H9 (cell line): ENCODE results near the gene OR5M10. TPM values are rescaled to one million over a fixed set of nuclear protein-coding genes. Genes with fewer than 3 reads are reported as not detected.

Experiments used
- DNase-seq: peaks from one replicate; pipeline ENCODE4 v3.0.0-alpha.2; 2017
- H2AFZ ChIP-seq: one replicate; pipeline ENCODE4 v1.6.1; 2013; ENCODE audit warnings: mild to moderate bottlenecking, low read length, control low read depth, moderate library complexity
- H2AK5ac ChIP-seq: 2 replicates; pipeline ENCODE4 v1.6.1; 2013; ENCODE audit warnings: low read length, control low read depth, mixed read lengths; ENCODE audit not compliant: insufficient read length
- H2BK120ac ChIP-seq: one replicate; pipeline ENCODE4 v1.6.1; 2013; ENCODE audit warnings: low read depth, mild to moderate bottlenecking, low read length, control low read depth, inconsistent platforms; ENCODE audit not compliant: poor library complexity, severe bottlenecking
- H2BK12ac ChIP-seq: 2 replicates; pipeline ENCODE4 v1.6.1; 2013; ENCODE audit warnings: low read length, control low read depth, mixed read lengths, low read depth; ENCODE audit not compliant: insufficient read length
- H2BK15ac ChIP-seq: 2 replicates; pipeline ENCODE4 v1.6.1; 2013; ENCODE audit warnings: low read depth, low read length, control low read depth
- H2BK20ac ChIP-seq: one replicate; pipeline ENCODE4 v1.6.1; 2013; ENCODE audit warnings: low read depth, mild to moderate bottlenecking, low read length, control low read depth, inconsistent platforms; ENCODE audit not compliant: poor library complexity, severe bottlenecking
- H2BK5ac ChIP-seq: 2 replicates; pipeline ENCODE4 v1.6.1; 2013; ENCODE audit warnings: low read length, control low read depth, mixed read lengths; ENCODE audit not compliant: insufficient read length
- H3K14ac ChIP-seq: 2 replicates; pipeline ENCODE4 v1.6.1; 2013; ENCODE audit warnings: low read length, control low read depth; ENCODE audit not compliant: insufficient read depth
- H3K18ac ChIP-seq: 2 replicates; pipeline ENCODE4 v1.6.1; 2013; ENCODE audit warnings: low read depth, mild to moderate bottlenecking, mixed read lengths, low read length, control low read depth; ENCODE audit not compliant: insufficient read length
- H3K23ac ChIP-seq: 2 replicates; pipeline ENCODE4 v1.6.1; 2013; ENCODE audit warnings: low read length, control low read depth, mixed read lengths, low read depth; ENCODE audit not compliant: insufficient read length
- H3K23me2 ChIP-seq: 2 replicates; pipeline ENCODE4 v1.6.1; 2013; ENCODE audit warnings: low read depth, mild to moderate bottlenecking, mixed read lengths, low read length, control low read depth; ENCODE audit not compliant: insufficient read length, poor library complexity, severe bottlenecking
- H3K27ac ChIP-seq: 2 replicates; pipeline ENCODE4 v1.5.1; 2013; ENCODE audit warnings: low read length, control low read depth, mixed read lengths, low read depth; ENCODE audit not compliant: insufficient read length
- H3K27me3 ChIP-seq: 2 replicates; pipeline ENCODE4 v1.6.1; 2013; ENCODE audit warnings: low read length, control low read depth, inconsistent platforms; ENCODE audit not compliant: insufficient read depth
- H3K4ac ChIP-seq: 2 replicates; pipeline ENCODE4 v1.6.1; 2013; ENCODE audit warnings: low read depth, mild to moderate bottlenecking, control low read depth, inconsistent platforms, low read length, moderate library complexity
- H3K4me1 ChIP-seq: 2 replicates; pipeline ENCODE4 v1.6.1; 2013; ENCODE audit warnings: low read length, control low read depth, inconsistent platforms; ENCODE audit not compliant: insufficient read depth
- H3K4me2 ChIP-seq: 2 replicates; pipeline ENCODE4 v1.6.1; 2013; ENCODE audit warnings: low read length, control low read depth, mixed read lengths; ENCODE audit not compliant: insufficient read length, insufficient read depth
- H3K56ac ChIP-seq: 2 replicates; pipeline ENCODE4 v1.6.1; 2013; ENCODE audit warnings: low read depth, mild to moderate bottlenecking, mixed read lengths, low read length, control low read depth; ENCODE audit not compliant: insufficient read length
- H3K79me1 ChIP-seq: 2 replicates; pipeline ENCODE4 v1.6.1; 2013; ENCODE audit warnings: low read depth, mild to moderate bottlenecking, moderate library complexity, low read length, control low read depth, inconsistent platforms; ENCODE audit not compliant: insufficient read depth, poor library complexity, severe bottlenecking
- H3K79me2 ChIP-seq: 2 replicates; pipeline ENCODE4 v1.6.1; 2013; ENCODE audit warnings: low read length, control low read depth, inconsistent platforms; ENCODE audit not compliant: insufficient read depth
- H3K9ac ChIP-seq: 2 replicates; pipeline ENCODE4 v1.6.1; 2013; ENCODE audit warnings: low read length, control low read depth, mixed read lengths; ENCODE audit not compliant: insufficient read length; ENCODE audit errors: extremely low read depth
- H3K9me3 ChIP-seq: one replicate; pipeline ENCODE4 v1.6.1; 2013; ENCODE audit warnings: low read depth, low read length, inconsistent platforms; ENCODE audit not compliant: control insufficient read depth
- H3T11ph ChIP-seq: one replicate; pipeline ENCODE4 v1.6.1; 2013; ENCODE audit warnings: mild to moderate bottlenecking, low read length, control low read depth, inconsistent platforms
- H4K20me1 ChIP-seq: one replicate; pipeline ENCODE4 v1.6.1; 2013; ENCODE audit not compliant: control insufficient read depth, insufficient read length, insufficient read depth
- H4K5ac ChIP-seq: 2 replicates; pipeline ENCODE4 v1.6.1; 2013; ENCODE audit warnings: low read depth, mild to moderate bottlenecking, mixed read lengths, low read length, control low read depth; ENCODE audit not compliant: insufficient read length
- H4K8ac ChIP-seq: replicated peaks from 2 replicates; pipeline ENCODE4 v1.6.1; 2013; ENCODE audit warnings: low read length, control low read depth, mixed read lengths, low read depth; ENCODE audit not compliant: insufficient read length
- H4K91ac ChIP-seq: 2 replicates; pipeline ENCODE4 v1.6.1; 2013; ENCODE audit warnings: low read depth, mild to moderate bottlenecking, moderate library complexity, mixed read lengths, low read length, control low read depth; ENCODE audit not compliant: insufficient read length
- H3K27ac Mint-ChIP-seq, 3 experiments: 2 replicates in 2 of 3; 3 replicates in 1 of 3; pipeline ENCODE4 v1.8.0; 2020 to 2021; ENCODE audit warnings: mixed read lengths in 3 of 3, mild to moderate bottlenecking in 1 of 3, moderate library complexity in 1 of 3
- H3K27me3 Mint-ChIP-seq: 2 replicates; pipeline ENCODE4 v1.8.0; 2021; ENCODE audit warnings: low read depth, mild to moderate bottlenecking, moderate library complexity, mixed read lengths
- H3K36me3 Mint-ChIP-seq, 3 experiments: 2 replicates in 2 of 3; 3 replicates in 1 of 3; pipeline ENCODE4 v1.8.0; 2020 to 2021; ENCODE audit warnings: low read depth in 3 of 3, mixed read lengths in 3 of 3; ENCODE audit not compliant: insufficient read depth in 1 of 3
- H3K4me1 Mint-ChIP-seq, 2 experiments: 2 replicates each; pipeline ENCODE4 v1.8.0; 2020; ENCODE audit warnings: mixed read lengths in 2 of 2
- H3K4me3 Mint-ChIP-seq, 2 experiments: 2 replicates in 1 of 2; 3 replicates in 1 of 2; pipeline ENCODE4 v1.8.0; 2020 to 2021; ENCODE audit warnings: mild to moderate bottlenecking in 2 of 2, mixed read lengths in 2 of 2, moderate library complexity in 1 of 2
- H3K9me3 Mint-ChIP-seq, 2 experiments: 2 replicates in 1 of 2; 3 replicates in 1 of 2; pipeline ENCODE4 v1.8.0; 2020; ENCODE audit warnings: mild to moderate bottlenecking in 2 of 2, mixed read lengths in 2 of 2, moderate library complexity in 1 of 2
- CTCF ChIP-seq: fragments of 200-600 bp; sonication (generic); conservative IDR thresholded peaks from 3 replicates; pipeline ENCODE4 v1.8.0; 2021; ENCODE audit warnings: antibody characterized with exemption, mild to moderate bottlenecking
- WGBS: extraction: QIAGEN DNeasy Blood & Tissue Kit; methylation state at CpG from one replicate; pipeline ENCODE4 v1.1.7; 2013; ENCODE audit warnings: missing lambda C conversion rate, low lambda C conversion rate, mixed read lengths; ENCODE audit not compliant: insufficient read length; ENCODE audit errors: extremely low coverage; 5-methylcytosine and 5-hydroxymethylcytosine counted together
- total RNA-seq: library from RNA; stranded (reverse); gene quantifications from 2 replicates; pipeline ENCODE4 v1.2.1, GENCODE V29; 2021

Gene OR5M10
- total RNA-seq, 1 experiment from 2014 or later = not detected

- TF ChIP-seq CTCF = no peak
- H3K56ac ChIP-seq = no peak overlapping the region
- H3T11ph ChIP-seq = no peak overlapping the region
- H3K9ac ChIP-seq = no peak overlapping the region
- H3K27ac Mint-ChIP-seq = no peak overlapping the region
- no peak overlapping the region for H3K4me3 Mint-ChIP-seq
- H2AFZ ChIP-seq = no peak overlapping the region
- no peaks in the 10 kb centered on the region for H3K4me1 Mint-ChIP-seq
- no peaks in the 10 kb centered on the region for H3K27me3 Mint-ChIP-seq
- H3K14ac ChIP-seq = no peak overlapping the region
- no peak overlapping the region for H3K18ac ChIP-seq
- no peak overlapping the region for H2BK20ac ChIP-seq
- H2BK12ac ChIP-seq = no peak overlapping the region
- H3K4ac ChIP-seq = no peak overlapping the region
- H3K36me3 Mint-ChIP-seq = 0 out of 7 replicates have a peak, but pooled peaks cover 0 to 4% (median 0%) of the 10 kb centered on the region in 3 experiments
- WGBS = no CpG with 5 or more reads among the region's 2 CpGs
- no peak overlapping the region for H2BK120ac ChIP-seq
- H3K4me2 ChIP-seq = no peak overlapping the region
- H3K27ac ChIP-seq = no peak overlapping the region
- no peak overlapping the region for H2AK5ac ChIP-seq
- H4K8ac ChIP-seq = no peak overlapping the region
- no peaks in the 10 kb centered on the region for H3K9me3 ChIP-seq
- no peak overlapping the region for H3K23ac ChIP-seq
- H3K79me2 ChIP-seq = no peaks in the 10 kb centered on the region
- H3K23me2 ChIP-seq = no peaks in the 10 kb centered on the region
- H4K91ac ChIP-seq = no peak overlapping the region
- peaks cover 2 to 9% of the 10 kb centered on the region in 2 experiments; a peak in 3 of 5 replicates for H3K9me3 Mint-ChIP-seq
- no peaks in the 10 kb centered on the region for H3K79me1 ChIP-seq
- no peak overlapping the region for H4K5ac ChIP-seq
- H2BK15ac ChIP-seq = no peak overlapping the region
- no peaks in the 10 kb centered on the region for H3K4me1 ChIP-seq
- DNase-seq = no peak
- H3K27me3 ChIP-seq = no peaks in the 10 kb centered on the region
- no peak overlapping the region for H2BK5ac ChIP-seq
- no peaks in the 10 kb centered on the region for H4K20me1 ChIP-seq
These were observed 45.7 kb downstream of the OR5M10 start for GRCh38 chr11:56531856-56532255.

Other genes with a start within 250 kb of the OR5M10 start
- gene OR8K1, start 231.7 kb downstream of the OR5M10 start, total RNA-seq = not detected in 2 replicates
- not detected in 2 replicates for gene OR8J1, start 223.4 kb downstream of the OR5M10 start, total RNA-seq
- gene OR8U1, start 202.1 kb downstream of the OR5M10 start, total RNA-seq = not detected in 2 replicates
- gene OR5AL1, start 165.0 kb downstream of the OR5M10 start, total RNA-seq = not detected in 2 replicates
- not detected in 2 replicates for gene OR5M3, start 104.4 kb downstream of the OR5M10 start, total RNA-seq
- not detected in 2 replicates for gene OR5M8, start 86.4 kb downstream of the OR5M10 start, total RNA-seq
- not detected in 2 replicates for gene OR5M11, start 34.5 kb downstream of the OR5M10 start, total RNA-seq
- not detected in 2 replicates for gene OR5M1, start 37.2 kb upstream of the OR5M10 start, total RNA-seq
- gene OR5AP2, start 64.7 kb upstream of the OR5M10 start, total RNA-seq = not detected in 2 replicates
- not detected in 2 replicates for gene OR5AR1, start 86.0 kb upstream of the OR5M10 start, total RNA-seq
- gene OR9G1, start 121.4 kb upstream of the OR5M10 start, total RNA-seq = not detected in 2 replicates
- not detected in 2 replicates for gene OR9G4, start 171.0 kb upstream of the OR5M10 start, total RNA-seq